ENCODE results near the gene OPCML. TPM values are rescaled to one million over a fixed set of nuclear protein-coding genes. Genes with fewer than 3 reads are reported as not detected.
A peak's percentile ranks its signal among the peaks of the same experiment; 100 is the strongest.

Gene OPCML
- total RNA-seq, 2 donors from 2014 or later: under 0.01 TPM; not detected in 1

GRCh38 chr11:133007027-133007584, 525.2 kb downstream of the OPCML start:
- peaks cover 9% of the 10 kb centered on the region for H3K4me1 ChIP-seq
- H3K27ac ChIP-seq: no peak overlapping the region
- no peaks in the 10 kb centered on the region for H3K36me3 ChIP-seq (replicated peaks in 1 of 2; ENCODE audit: insufficient read depth in 1 of 2, low read depth in 2 of 2)
- ATAC-seq: no peak
- H3K27me3 ChIP-seq: peaks cover 0 to 1% of the 10 kb centered on the region in 2 donors
- DNase-seq: no peak
- H3K9me3 ChIP-seq: no peaks in the 10 kb centered on the region
- intact Hi-C loops (cut with DNase I): no loop called here
- 21 to 26% methylated on average over 2 of the region's 2 CpGs for WGBS, 2 donors
- TF ChIP-seq CTCF (IDR thresholded peaks at IDR 0.05) (no peak), POLR2A (IDR thresholded peaks at IDR 0.05) (no peak)
- no peak overlapping the region for H3K4me3 ChIP-seq

- no peak overlapping the region for H3K4me3 ChIP-seq
- H3K36me3 ChIP-seq (replicated peaks in 1 of 2; ENCODE audit: insufficient read depth in 1 of 2, low read depth in 2 of 2): no peaks in the 10 kb centered on the region
- intact Hi-C loops (cut with DNase I): no loop called here
- no peak overlapping the region for H3K27ac ChIP-seq
- TF ChIP-seq POLR2A (IDR thresholded peaks at IDR 0.05): no peak
- TF ChIP-seq CTCF (IDR thresholded peaks at IDR 0.05): no peak
- no peaks in the 10 kb centered on the region for H3K4me1 ChIP-seq
- ATAC-seq (no peak), DNase-seq (no peak)
- H3K9me3 ChIP-seq: no peaks in the 10 kb centered on the region
- H3K27me3 ChIP-seq: peaks cover 0 to 10% of the 10 kb centered on the region in 2 donors
- 72 to 84% methylated on average over 12 of the region's 13 CpGs for WGBS, 2 donors
Observed at GRCh38 chr11:133004369-133004768, 527.9 kb downstream of the OPCML start.

GRCh38 chr11:132999516-132999915, 532.8 kb downstream of the OPCML start:
- TF ChIP-seq POLR2A (IDR thresholded peaks at IDR 0.05): no peak
- no peak for TF ChIP-seq CTCF (IDR thresholded peaks at IDR 0.05)
- Histone ChIP-seq H3K27me3 (peaks cover 0 to 10% of the 10 kb centered on the region in 2 donors), H3K4me1 (no peaks in the 10 kb centered on the region), H3K27ac (no peak overlapping the region), H3K36me3 (replicated peaks in 1 of 2; ENCODE audit: insufficient read depth in 1 of 2, low read depth in 2 of 2) (no peaks in the 10 kb centered on the region), H3K4me3 (no peak overlapping the region), H3K9me3 (no peaks in the 10 kb centered on the region)
- intact Hi-C loops (cut with DNase I): no loop called here
- peak in 1 of 4 donors; percentile 14 for DNase-seq
- 22 to 34% methylated on average over 12 of the region's 12 CpGs for WGBS, 2 donors
- ATAC-seq: no peak

GRCh38 chr11:132999031-132999430, 533.3 kb downstream of the OPCML start:
- H3K36me3 ChIP-seq (replicated peaks in 1 of 2; ENCODE audit: insufficient read depth in 1 of 2, low read depth in 2 of 2): no peaks in the 10 kb centered on the region
- H3K4me1 ChIP-seq: no peaks in the 10 kb centered on the region
- H3K27ac ChIP-seq: no peak overlapping the region
- no peaks in the 10 kb centered on the region for H3K9me3 ChIP-seq
- DNase-seq: no peak
- ATAC-seq: no peak
- H3K4me3 ChIP-seq: no peak overlapping the region
- WGBS, 2 donors: 39 to 45% methylated on average over 5 of the region's 5 CpGs
- no peak for TF ChIP-seq CTCF (IDR thresholded peaks at IDR 0.05)
- no peak for TF ChIP-seq POLR2A (IDR thresholded peaks at IDR 0.05)
- peaks cover 0 to 10% of the 10 kb centered on the region in 2 donors for H3K27me3 ChIP-seq
- intact Hi-C loops (cut with DNase I): no loop called here

GRCh38 chr11:132997396-132997795, 534.9 kb downstream of the OPCML start:
- intact Hi-C loops (cut with DNase I): no loop called here
- TF ChIP-seq CTCF (IDR thresholded peaks at IDR 0.05) (no peak), POLR2A (IDR thresholded peaks at IDR 0.05) (no peak)
- no peaks in the 10 kb centered on the region for H3K4me1 ChIP-seq
- no peak overlapping the region for H3K4me3 ChIP-seq
- no peaks in the 10 kb centered on the region for H3K9me3 ChIP-seq
- no peak for DNase-seq
- WGBS, 2 donors: 44 to 64% methylated on average over 4 to 5 of the region's 5 CpGs
- ATAC-seq: no peak
- H3K27me3 ChIP-seq: peaks cover 0 to 14% of the 10 kb centered on the region in 2 donors
- H3K27ac ChIP-seq: no peak overlapping the region
- no peaks in the 10 kb centered on the region for H3K36me3 ChIP-seq (replicated peaks in 1 of 2; ENCODE audit: insufficient read depth in 1 of 2, low read depth in 2 of 2)
